GM21576 (cell line): ENCODE measurements around the gene RABGAP1L.

ENCODE experiments used
- ATAC-seq: cut with Tn5 transposase; IDR thresholded peaks from one replicate; pipeline ENCODE4 v1.9.1; 2021; ENCODE audit warnings: mild to moderate bottlenecking, moderate library complexity; ENCODE audit not compliant: unreplicated experiment

Gene RABGAP1L

DNA sequence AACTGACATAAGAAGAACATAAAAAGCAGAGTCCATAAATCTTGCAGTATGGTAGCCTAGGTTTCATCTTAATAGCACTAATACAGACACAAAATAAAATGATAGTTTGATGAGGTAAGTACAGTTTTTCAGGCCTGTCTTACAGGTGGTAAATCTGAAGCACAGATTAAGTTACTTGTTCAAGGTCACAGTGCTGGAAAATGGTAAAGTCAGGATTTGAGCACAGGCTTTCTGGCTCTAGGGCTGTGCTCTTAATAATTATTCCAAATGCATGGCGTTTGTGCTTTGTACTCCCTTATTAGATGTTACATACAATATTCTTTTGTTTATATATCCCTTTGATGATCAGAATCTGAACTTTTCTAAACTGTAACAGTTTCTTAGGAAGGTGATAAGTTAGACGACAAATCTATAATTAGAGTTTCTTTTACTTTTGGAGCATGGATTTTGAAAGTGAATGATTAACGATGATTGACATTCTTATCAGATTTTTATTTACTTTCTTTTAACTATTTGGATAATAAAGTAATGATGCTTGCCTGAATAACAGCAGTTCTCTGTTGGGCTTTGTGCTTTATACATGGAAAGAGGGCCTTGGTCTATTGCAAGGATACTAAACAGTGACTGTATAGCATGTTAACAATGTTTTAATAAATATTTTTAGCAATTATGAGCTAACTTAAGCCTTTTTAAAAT is 738.9 kb downstream of the RABGAP1L start:
- no peak for ATAC-seq

DNA sequence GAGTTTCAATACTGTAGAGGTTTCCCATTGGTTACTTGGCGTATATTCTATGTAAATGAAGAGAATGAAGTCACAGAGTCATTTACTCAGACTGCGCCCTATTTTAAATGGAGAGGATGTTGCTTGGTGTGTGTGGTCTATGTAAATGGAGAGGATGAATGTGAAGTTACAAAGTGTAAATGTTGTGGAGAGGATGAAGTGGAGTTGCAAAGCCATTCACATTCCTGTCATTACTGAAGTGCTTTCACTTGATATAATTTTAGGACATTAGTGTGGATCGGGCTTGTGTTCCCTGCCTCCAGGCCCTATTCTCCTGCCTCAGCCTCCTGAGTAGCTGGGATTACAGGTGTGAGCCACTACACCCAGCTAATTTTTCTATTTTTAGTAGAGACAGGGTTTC is 741.0 kb downstream of the RABGAP1L start:
- ATAC-seq = no peak

DNA sequence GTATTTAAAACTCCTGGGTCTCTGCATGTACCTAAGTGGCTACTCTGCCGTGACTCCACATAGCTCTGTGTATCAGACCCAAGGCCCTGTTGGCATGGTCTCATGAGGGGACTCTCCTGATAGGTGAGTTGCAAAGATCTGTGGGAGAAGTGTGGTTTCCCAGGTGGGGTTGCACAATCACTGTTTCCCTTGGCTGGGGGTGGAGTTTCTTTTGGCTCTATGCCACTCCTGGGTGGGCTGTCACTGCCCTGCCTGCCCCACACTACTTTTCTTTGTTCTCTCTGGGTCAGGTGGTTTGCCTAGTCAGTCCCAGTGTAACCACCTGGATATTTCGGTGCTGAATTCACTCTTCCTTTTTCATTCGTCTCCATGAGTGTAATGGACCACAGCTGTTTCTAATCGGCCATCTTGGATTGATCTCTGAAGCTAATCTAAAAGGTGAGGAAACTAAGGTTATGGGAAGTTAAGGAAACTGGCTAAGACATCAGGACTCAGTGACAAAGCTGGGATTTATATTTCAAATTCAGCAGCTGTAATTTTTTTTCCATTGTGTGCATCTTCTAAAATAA is 743.3 kb downstream of the RABGAP1L start:
- ATAC-seq = no peak

DNA sequence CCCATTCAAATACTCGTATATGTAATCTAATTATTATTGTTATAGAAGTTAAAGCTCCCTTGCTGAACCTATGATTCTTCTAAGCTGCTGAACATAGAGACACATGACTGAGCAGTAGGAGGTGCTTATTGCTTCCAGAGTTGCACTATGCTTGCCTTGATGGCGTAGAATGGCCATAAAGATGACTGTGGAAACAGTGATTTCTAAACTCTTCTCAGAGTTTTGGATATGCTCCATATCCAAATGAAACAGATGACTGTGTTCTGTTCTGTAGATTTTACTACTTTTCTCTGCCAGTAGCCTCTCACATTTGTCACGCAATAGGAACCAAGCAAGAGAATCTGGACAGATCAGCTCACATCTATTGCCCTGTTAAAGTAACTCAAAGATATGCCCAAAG is 752.3 kb downstream of the RABGAP1L start:
- ATAC-seq = no peak

DNA sequence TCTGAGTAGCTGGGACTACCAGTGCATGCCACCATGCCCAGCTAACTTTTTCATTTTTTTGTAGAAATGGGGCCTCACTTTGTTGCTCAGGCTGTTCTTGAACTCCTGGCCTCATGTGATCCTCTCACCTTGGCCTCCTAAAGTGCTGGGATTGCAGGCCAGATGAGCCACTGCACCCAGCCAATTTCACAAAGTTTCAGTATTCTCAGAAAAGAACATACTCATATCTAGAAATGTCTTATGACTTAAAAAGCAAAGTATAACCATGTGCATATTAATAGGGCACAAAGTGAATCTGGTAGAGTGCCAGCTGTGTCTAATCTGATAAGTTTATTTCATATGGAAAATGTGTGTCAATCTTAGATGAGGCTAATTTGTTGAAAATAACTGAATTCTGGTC is 752.9 kb downstream of the RABGAP1L start:
- ATAC-seq = no peak

DNA sequence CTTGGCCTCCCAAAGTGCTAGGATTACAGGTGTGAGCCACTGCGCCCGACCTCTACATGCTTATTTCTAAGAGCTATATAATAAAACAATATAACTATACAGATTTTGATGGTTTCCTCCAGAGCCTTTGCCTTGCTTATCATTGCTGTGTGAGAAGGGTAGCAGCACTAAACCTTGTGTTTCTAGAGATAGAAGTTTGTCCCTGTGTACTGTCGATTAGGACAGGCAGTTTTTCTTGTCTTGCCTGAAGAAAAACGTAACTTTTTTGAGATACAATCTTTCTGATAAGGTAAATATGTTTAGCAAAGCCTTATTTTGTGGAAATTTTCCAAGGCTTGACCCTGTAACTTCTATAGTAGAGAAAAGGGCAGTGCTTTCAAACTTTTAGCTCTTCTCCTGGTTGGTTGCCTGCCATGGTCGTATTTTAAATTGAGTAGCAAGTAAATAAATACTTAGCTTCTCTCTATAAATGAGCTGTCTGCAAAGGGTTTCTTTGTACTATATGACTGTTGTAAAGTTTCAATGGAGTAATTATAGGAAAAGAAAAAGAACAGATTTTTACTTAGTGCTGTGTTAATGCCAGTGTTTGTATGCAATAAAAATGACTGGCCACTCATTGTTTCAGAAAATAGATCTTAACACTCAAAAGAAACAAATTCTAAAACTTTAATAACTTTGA is 754.0 kb downstream of the RABGAP1L start:
- no peak for ATAC-seq

DNA sequence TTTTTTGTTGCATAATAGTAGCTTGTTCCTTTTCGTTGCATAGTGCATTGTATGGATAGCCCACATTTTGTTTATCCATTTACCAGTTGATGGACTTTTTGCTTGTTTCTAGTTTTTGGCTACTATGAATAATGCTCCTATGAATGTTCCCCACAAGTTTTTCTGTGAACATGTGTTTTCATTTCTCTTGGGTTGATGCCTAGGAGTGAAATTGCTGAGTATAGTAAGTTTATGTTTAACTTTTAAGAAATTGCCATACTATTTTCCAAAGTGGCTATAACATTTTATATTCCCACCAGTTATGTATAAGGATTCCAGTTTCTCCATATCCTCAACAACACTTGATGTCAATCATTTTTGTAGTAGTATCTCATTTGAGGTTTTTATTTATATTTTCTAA is 755.7 kb downstream of the RABGAP1L start:
- no peak for ATAC-seq

DNA sequence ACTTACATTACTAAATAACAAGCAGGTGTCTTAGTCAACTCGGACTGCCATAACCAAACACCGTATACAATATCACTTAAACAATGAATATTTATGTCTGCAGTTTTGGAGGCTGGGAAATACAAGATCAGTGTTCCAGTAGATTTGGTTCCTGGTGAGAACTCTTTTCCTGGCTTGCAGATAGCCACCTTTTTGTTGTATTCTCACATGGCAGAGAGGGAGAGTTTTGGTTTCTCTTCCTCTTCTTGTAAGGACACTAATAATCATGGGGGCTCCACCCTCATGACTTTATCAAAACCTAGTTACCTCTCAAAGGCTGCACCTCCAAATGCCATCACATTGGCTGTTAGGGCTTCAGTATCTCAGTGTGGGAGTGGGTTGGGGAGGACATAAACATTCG is 757.5 kb downstream of the RABGAP1L start:
- no peak for ATAC-seq

DNA sequence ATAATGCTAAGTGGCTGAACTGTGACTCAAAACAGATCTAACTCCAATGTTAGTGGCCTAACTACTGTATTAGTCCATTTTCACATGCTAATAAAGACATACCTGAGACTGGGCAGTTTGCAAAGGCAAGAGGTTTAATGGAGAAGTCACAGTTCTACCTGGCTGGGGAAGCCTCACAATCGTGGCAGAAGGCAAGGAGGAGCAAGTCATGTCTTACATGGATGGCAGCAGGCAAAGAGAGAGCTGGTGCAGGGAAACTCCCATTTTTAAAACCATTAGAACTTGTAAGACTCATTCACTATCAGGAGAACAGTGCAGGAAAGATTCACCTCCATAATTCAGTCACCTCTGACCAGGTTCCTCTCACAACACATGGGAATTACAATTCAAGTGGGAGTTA is 760.8 kb downstream of the RABGAP1L start:
- ATAC-seq = no peak

DNA sequence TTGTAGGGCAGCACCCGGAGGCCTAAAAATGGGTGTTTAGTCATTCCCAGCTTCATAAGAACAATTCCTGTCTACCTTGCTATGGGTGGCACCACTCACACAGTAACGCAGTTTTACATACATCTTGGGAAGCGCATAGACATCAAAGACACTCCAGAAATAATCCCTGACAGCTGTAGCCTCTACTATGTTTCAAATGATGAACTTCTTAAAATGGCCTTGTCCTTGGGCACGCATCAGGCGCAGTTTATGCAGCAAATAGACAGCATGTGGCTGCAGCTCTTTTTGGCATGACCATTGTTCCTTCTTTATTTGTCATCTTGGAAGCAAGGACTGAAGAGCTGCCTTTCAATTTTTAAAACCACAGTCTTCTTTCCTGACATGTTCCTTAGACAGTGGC is 762.8 kb downstream of the RABGAP1L start:
- ATAC-seq = no peak

DNA sequence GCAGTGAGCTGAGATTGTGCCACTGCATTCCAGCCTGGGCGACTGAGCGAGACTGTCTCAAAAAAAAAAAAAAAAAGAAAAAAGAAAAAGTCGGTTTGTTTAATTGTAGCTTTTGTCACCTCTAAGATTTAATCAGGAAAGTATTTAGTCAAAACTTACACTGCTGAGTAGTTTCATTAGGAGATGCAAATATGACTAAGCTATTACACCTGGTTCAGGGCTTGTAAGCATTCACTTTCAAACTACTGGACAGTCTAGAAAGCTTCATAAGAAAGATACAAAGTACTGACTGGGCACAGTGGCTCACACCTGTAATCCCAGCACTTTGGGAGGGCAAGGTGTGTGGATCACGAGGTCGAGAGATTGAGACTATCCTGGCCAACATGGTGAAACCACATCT is 764.5 kb downstream of the RABGAP1L start:
- ATAC-seq = no peak

DNA sequence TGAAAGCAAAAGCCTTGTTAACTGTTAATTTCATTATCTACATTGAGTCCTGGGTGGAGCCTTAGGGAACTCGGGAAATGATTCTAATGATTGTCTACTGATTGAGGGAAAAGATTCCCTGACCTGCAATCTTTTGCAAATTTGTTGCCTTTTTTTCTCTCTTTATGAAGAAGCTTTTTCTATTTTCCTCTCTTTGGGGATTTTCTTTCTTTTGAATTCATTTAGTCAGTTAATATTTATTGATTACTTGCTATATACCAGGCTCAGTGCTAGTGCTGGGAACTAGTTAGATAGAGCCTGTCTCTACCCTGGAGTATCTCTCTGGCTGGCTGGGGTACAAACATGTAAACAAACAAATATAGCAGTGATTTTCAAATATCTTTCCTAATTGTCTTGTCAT is 769.2 kb downstream of the RABGAP1L start:
- no peak for ATAC-seq

DNA sequence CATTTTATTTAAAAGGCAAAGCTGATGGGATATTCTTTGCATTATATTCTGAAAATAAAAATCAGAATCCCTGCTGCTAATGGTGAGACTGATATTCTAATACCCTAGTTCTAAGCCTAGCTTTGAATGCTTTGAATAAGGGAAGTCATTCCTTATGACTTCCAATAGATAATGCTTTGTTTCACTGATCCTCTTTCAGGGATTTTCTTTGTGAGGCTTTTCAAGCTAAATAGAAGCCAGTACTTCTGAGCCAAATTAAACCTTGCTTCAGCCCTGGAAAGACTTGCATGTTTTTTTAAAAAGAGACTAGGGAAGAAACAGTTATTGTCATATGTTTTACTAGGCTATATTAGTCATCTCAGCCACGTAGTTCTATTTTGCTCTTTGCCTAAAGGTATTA is 771.9 kb downstream of the RABGAP1L start:
- no peak for ATAC-seq

DNA sequence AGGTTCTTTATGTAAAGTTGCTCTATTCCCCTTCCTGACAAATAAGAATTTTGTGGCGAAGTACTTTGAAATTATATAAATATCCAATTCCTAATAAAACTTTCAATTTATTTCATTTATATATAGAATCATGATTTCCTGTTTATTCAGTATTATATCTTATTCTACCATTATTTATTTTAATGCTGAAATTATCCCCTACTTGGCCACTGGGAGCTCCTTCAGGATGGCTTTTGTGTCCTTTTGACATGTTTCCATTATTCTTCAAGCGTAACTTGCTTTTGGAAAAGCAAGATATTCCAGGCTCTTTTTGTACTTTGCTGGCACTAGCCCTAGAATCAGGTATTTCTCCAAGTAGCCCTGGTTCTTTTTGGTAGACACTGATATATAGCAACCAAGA is 773.3 kb downstream of the RABGAP1L start:
- no peak for ATAC-seq

DNA sequence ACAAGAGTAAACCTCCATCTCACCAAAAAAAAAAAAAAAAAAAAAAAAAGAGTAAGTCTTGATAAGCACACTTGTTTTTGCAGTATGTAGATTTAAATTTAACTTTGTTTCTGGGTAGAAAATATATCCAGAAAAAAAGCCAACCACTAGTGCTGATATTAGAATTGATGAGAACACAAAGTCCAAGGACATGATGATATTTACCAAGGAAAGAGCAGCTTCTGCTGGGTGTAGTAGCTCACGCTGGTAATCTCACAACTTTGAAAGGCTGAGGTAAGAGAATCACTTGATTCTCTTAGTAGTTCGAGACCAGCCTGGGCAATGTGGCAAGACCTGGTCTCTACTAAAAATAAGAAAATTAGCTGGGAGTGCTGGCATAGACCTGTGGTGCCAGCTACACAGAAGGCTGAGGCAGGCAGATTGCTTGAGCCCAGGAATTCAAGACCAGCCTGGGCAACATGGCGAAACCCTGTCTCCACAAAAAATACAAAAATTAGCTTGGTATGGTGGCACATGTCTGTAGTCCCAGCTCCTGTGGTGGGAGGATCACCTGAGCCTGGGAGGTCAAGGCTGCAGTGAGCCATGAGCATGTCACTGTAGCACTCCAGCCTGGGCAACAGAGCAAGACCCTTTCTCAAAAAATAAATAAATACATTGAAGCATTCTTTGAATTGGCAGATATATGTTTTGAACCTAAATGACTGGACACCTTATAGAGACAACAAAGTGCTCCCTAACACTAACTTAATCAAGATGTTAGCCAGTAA is 776.8 kb downstream of the RABGAP1L start:
- no peak for ATAC-seq

DNA sequence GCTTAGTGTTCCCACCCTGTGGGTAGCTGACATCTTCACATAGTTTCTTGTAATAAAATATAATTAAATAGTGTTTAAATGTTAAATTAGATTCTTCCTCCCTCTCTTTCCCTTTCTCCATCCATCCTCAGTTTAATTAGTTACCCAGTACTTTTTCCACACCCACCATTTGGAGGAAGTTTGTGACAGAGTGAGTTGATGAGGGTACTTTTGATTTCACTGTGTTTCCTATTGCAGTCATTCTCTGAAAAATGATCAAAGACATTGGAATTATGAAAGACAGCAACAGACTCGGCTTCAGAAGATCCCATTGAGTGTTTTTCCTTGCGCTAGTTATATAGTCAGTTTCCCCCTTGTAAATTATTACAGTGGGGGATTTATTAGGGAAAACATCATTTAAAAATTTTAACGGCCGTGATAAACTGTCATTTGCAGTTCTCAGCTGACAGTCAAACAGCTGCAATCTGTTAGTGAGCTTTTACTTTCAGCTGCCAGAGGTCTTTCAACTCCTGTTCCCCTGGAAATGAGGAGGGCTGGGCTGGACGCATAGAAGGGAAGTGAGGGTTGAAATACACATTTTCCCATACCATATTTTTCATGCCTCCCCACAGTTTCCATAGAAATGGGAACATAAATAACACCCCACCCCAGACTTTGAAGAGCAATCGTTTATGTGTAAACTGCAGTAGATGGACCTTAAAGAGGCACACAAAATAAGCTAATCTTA is 779.1 kb downstream of the RABGAP1L start:
- no peak for ATAC-seq

DNA sequence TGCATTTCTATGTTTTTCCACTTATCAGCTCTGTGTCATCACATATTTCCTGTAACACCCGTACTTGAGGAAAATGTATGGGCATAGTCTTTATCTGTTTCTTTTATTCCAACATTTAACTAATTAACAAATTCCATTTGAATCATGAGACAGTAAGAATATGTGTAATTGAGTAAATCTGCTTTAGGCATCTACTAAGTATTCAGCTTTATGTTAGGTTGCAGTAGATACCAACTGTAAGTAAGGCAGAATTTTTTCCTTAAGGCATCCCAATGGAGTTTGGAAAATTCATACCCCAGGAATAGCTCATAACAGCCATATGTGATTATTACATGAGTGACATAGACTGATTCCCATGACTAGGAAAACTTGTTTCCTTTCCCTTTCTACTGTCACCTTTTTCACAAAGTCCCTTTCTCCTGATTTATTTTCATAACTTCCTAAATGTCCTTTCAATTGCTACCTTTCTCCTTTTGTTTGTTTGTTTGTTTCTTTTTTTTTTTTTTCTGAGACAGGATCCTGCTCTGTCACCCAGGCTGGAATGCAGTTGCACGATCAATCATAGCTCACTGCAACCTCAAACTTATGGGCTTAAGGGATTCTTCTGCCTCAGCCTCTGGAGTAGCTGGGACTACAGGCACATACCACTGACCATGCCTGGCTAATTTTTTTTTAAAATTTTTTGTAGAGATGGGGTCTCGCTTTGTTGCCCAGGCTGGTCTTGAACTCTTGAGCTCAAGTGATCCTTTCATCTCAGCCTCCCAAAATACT is 780.6 kb downstream of the RABGAP1L start:
- ATAC-seq = no peak

DNA sequence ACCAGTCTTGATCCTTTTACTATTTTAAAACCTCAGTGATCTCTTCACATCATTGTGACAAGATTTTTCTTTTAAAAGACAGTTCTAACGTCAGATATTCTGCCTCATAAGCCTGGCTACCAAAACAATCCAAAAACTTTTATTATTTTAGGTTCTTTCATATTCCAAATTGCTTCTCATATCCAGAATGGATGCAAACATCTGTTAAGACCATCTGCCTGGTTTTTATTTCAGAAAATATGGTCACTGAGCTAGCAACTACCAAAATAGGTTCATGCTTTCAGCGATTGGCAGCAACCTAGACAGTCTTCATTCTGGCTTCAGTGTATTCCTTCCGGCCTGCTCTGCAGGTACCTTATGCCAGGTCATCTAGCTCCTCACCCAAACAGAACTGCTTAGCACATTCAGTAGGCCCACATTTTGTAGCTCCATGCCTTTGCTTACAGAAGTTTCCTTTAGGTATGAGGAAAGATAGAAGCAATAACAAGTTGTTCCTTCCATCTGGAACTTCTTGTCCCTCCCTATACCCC is 781.4 kb downstream of the RABGAP1L start:
- ATAC-seq = no peak

DNA sequence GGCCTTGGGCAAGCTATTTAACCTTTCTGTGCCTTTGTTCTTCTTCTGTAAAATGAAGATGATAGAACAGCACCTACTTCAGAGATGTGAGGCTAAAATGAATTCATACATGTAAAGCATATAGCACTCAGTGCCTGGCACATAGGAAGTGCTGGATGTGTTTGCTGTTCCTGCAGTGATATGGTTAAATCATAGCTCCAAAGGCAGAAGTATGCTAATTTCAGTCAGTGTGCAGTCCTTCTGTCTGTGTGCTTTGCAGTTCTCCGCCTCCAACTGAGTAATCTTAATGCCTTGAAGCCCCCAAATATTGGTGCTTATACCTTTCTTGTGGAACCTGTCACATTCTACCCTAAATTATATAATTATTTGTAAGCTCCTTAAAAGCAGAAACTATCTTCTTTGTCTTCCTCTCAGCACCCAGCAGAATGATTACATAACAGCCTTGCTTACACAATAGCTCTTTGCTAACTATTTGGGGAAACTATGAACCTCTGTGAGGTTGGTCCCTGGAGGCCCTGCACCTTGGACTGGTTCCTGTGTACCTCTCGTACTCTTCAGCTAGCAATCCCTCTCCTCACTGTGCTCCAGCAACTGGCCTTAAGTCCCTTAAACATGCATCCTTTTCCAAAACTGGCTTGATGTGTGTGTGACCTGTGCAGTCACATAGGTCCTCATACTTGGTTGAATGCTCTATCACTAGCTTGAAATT is 783.4 kb downstream of the RABGAP1L start:
- ATAC-seq = no peak
